K562 (cell line): ENCODE data around the gene RPUSD1. TPM values are rescaled to one million over a fixed set of nuclear protein-coding genes. Genes with fewer than 3 reads are reported as not detected.

Source experiments
- CBX1 ChIP-seq: sonication (generic); IDR thresholded peaks from 2 replicates; pipeline ENCODE4 v1.6.1; 2016; ENCODE audit warnings: antibody characterized with exemption, low read depth, mild to moderate bottlenecking
- CREBBP ChIP-seq: IDR thresholded peaks from one replicate; pipeline ENCODE4 v1.6.1; 2012; ENCODE audit warnings: low read depth, mild to moderate bottlenecking, control low read depth, inconsistent platforms, low read length
- CREM ChIP-seq: IDR thresholded peaks from 2 replicates; pipeline ENCODE4 v1.6.1; 2014; ENCODE audit warnings: antibody characterized with exemption, low read depth
- MTA3 ChIP-seq: fragments of 450-650 bp; formaldehyde crosslinking; IDR thresholded peaks from 2 replicates; pipeline ENCODE4 v1.6.1; 2017; ENCODE audit warnings: mild to moderate bottlenecking, borderline replicate concordance
- NFE2L1 ChIP-seq: fragments of 450-650 bp; IDR thresholded peaks from 2 replicates; pipeline ENCODE4 v1.6.1; 2016; ENCODE audit warnings: missing genetic modification characterization, low read depth, mild to moderate bottlenecking, missing compliant biosample characterization, moderate library complexity, borderline replicate concordance
- NFXL1 ChIP-seq: fragments of 450-650 bp; formaldehyde crosslinking; IDR thresholded peaks from 2 replicates; pipeline ENCODE4 v1.4.0; 2021; ENCODE audit warnings: mild to moderate bottlenecking
- SMARCC2 ChIP-seq: fragments of 450-650 bp; IDR thresholded peaks from 2 replicates; pipeline ENCODE4 v1.6.1; 2017; ENCODE audit warnings: antibody characterized with exemption, moderate library complexity, mild to moderate bottlenecking, low read depth
- THRA ChIP-seq: fragments of 450-650 bp; IDR thresholded peaks from 2 replicates; pipeline ENCODE4 v1.6.1; 2017; ENCODE audit warnings: mild to moderate bottlenecking, moderate library complexity
- USF2 ChIP-seq: sonication (generic); formaldehyde crosslinking; IDR thresholded peaks from 2 replicates; pipeline ENCODE4 v1.5.0; 2020; ENCODE audit warnings: missing genetic modification reagents
- ZBTB8A ChIP-seq: fragments of 450-650 bp; IDR thresholded peaks from 2 replicates; pipeline ENCODE4 v1.6.1; 2018; ENCODE audit warnings: mild to moderate bottlenecking, moderate library complexity; ENCODE audit not compliant: partially characterized antibody
- ZNF431 ChIP-seq: sonication (generic); formaldehyde crosslinking; IDR thresholded peaks from 2 replicates; pipeline ENCODE4 v1.8.0; 2022; ENCODE audit warnings: mild to moderate bottlenecking, missing genetic modification reagents
- ZNF830 ChIP-seq: fragments of 250-450 bp; sonication (Bioruptor Pico); IDR thresholded peaks from 2 replicates; pipeline ENCODE4 v1.5.0; 2021; ENCODE audit warnings: mild to moderate bottlenecking
- polyA plus RNA-seq, 8 experiments: library from polyadenylated mRNA; depleted of rRNA in 4 of 8; stranded (reverse) in 5 of 8; unstranded in 3 of 8; fragments of >200 nt; fragmentation: Nextera tagmentation in 2 of 8; fragmentation: Illumina TruSeq in 1 of 8; extraction: Ambion mirVana in 2 of 8; extraction: Trizol in 1 of 8; gene quantifications; 2 replicates each; pipeline versions ENCODE4 v1.2.1 to v1.2.3, GENCODE V29; 2011 to 2014; ENCODE audit warnings: inconsistent platforms in 1 of 8, missing spikeins in 1 of 8
- total RNA-seq, 7 experiments: library from RNA; depleted of rRNA in 6 of 7; stranded (reverse); fragments of >200 nt in 6 of 7; fragmentation: Illumina TruSeq in 2 of 7; extraction: Trizol in 2 of 7; gene quantifications; 2 replicates each; pipeline versions ENCODE4 v1.2.1 to v1.2.3, GENCODE V29; 2011 to 2021; ENCODE audit warnings: low replicate concordance in 1 of 7
- TF ChIP-seq, protein P1 (sequence below): sonication (generic); IDR thresholded peaks from 2 replicates; pipeline ENCODE4 v1.6.1; 2016
- TF ChIP-seq, protein P2 (sequence below): fragments of 250-450 bp; sonication (Bioruptor Pico); IDR thresholded peaks from 2 replicates; pipeline ENCODE4 v1.9.0; 2021; ENCODE audit warnings: mild to moderate bottlenecking, inconsistent platforms
- TF ChIP-seq, protein P3 (sequence below): fragments of 200-800 bp; sonication (Bioruptor generic); IDR thresholded peaks from 2 replicates; pipeline ENCODE4 v1.6.1; 2017; ENCODE audit warnings: missing genetic modification characterization, missing compliant biosample characterization
- TF ChIP-seq, protein P4 (sequence below), 2 experiments: fragments of 250-450 bp in 1 of 2; fragments of 450-650 bp in 1 of 2; sonication (Bioruptor Pico) in 1 of 2; IDR thresholded peaks; 2 replicates each; pipeline versions ENCODE4 v1.6.1 to v1.8.0; 2016 to 2021; ENCODE audit warnings: mild to moderate bottlenecking in 2 of 2, moderate library complexity in 2 of 2, missing compliant biosample characterization in 1 of 2, missing genetic modification characterization in 1 of 2
- TF ChIP-seq, protein P5 (sequence below): IDR thresholded peaks from 2 replicates; pipeline ENCODE4 v1.6.1; 2014; ENCODE audit warnings: antibody characterized with exemption

The RPUSD1 gene
- total and polyA plus RNA-seq, 9 of the 15 experiments (the other 6 are each of a cell fraction or from before 2014, with no cell fraction given), result 0.45 to 56.6 (median 12.0) TPM

DNA sequence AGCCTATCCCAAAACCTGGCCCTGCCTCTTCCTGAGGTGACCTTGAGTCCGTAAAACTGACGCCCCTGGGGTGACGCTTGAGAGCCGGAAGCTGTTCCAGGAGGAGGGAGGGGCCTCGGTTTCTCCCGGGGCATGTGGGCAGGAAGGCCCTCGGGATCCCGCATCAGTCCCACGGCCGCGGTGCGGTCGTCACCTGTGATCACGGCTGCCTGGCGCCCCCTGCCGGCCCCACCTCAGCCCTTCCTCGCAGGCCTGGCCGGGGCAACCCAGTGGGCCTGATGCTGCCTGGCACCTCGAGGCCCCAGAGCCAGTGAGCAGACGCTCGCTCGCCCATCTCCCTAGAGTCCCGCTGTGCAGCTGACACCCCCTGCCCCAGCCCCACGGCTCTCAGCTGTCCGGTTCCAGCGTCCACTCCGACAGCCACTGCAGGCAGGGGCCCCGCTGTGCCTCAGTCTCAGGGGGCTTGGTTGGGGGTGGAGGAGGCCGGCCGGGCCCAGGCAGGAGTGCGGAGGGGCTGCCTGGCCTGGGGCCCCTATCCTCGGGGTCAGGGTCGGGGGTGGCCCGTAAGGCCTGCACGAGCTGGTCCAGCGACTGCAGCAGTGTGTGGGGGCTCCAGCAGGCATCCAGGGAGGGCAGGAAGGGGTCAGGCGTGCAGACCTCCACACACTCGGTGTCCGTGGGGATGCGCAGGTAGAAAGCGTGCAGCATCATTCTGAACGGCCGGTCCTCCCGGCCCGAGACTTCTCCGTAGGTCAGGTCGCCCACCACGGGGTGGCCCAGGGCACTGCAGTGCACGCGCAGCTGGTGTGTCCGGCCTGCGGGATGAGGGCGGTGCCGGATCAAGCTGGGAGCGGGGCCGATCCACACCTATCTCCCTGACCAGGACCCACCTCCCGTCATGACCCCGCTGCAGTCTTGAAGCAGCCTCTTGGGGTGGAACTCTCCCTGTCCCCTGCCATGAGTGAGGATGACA is 2.3 kb downstream of the RPUSD1 start (continued):
- no peak for TF ChIP-seq USF2 (CRISPR knock-in tag)
- TF ChIP-seq NFXL1 (CRISPR knock-in tag), result no peak
- TF ChIP-seq ZNF830, result no peak
- 0 out of 2 replicates have a peak, but pooled peaks have one; percentile 36 for TF ChIP-seq CREM
- no peak for TF ChIP-seq THRA
- TF ChIP-seq CBX1, result no peak
- TF ChIP-seq, protein P1, sequence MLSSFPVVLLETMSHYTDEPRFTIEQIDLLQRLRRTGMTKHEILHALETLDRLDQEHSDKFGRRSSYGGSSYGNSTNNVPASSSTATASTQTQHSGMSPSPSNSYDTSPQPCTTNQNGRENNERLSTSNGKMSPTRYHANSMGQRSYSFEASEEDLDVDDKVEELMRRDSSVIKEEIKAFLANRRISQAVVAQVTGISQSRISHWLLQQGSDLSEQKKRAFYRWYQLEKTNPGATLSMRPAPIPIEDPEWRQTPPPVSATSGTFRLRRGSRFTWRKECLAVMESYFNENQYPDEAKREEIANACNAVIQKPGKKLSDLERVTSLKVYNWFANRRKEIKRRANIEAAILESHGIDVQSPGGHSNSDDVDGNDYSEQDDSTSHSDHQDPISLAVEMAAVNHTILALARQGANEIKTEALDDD, result no peak
- TF ChIP-seq, protein P2, sequence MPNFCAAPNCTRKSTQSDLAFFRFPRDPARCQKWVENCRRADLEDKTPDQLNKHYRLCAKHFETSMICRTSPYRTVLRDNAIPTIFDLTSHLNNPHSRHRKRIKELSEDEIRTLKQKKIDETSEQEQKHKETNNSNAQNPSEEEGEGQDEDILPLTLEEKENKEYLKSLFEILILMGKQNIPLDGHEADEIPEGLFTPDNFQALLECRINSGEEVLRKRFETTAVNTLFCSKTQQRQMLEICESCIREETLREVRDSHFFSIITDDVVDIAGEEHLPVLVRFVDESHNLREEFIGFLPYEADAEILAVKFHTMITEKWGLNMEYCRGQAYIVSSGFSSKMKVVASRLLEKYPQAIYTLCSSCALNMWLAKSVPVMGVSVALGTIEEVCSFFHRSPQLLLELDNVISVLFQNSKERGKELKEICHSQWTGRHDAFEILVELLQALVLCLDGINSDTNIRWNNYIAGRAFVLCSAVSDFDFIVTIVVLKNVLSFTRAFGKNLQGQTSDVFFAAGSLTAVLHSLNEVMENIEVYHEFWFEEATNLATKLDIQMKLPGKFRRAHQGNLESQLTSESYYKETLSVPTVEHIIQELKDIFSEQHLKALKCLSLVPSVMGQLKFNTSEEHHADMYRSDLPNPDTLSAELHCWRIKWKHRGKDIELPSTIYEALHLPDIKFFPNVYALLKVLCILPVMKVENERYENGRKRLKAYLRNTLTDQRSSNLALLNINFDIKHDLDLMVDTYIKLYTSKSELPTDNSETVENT, result no peak
- no peak for TF ChIP-seq MTA3
- TF ChIP-seq, protein P3, sequence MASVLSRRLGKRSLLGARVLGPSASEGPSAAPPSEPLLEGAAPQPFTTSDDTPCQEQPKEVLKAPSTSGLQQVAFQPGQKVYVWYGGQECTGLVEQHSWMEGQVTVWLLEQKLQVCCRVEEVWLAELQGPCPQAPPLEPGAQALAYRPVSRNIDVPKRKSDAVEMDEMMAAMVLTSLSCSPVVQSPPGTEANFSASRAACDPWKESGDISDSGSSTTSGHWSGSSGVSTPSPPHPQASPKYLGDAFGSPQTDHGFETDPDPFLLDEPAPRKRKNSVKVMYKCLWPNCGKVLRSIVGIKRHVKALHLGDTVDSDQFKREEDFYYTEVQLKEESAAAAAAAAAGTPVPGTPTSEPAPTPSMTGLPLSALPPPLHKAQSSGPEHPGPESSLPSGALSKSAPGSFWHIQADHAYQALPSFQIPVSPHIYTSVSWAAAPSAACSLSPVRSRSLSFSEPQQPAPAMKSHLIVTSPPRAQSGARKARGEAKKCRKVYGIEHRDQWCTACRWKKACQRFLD (CRISPR knock-in tag), result no peak
- TF ChIP-seq, protein P4, sequence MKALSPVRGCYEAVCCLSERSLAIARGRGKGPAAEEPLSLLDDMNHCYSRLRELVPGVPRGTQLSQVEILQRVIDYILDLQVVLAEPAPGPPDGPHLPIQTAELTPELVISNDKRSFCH (CRISPR knock-in tag; IDR thresholded peaks at IDR 0.05), result no peak
- TF ChIP-seq, protein P4 (tag; IDR thresholded peaks at IDR 0.05), result no peak
- no peak for TF ChIP-seq CREBBP
- TF ChIP-seq ZNF431 (CRISPR knock-in tag), result no peak
- TF ChIP-seq SMARCC2, result no peak
- no peak for TF ChIP-seq ZBTB8A
- TF ChIP-seq, protein P5, sequence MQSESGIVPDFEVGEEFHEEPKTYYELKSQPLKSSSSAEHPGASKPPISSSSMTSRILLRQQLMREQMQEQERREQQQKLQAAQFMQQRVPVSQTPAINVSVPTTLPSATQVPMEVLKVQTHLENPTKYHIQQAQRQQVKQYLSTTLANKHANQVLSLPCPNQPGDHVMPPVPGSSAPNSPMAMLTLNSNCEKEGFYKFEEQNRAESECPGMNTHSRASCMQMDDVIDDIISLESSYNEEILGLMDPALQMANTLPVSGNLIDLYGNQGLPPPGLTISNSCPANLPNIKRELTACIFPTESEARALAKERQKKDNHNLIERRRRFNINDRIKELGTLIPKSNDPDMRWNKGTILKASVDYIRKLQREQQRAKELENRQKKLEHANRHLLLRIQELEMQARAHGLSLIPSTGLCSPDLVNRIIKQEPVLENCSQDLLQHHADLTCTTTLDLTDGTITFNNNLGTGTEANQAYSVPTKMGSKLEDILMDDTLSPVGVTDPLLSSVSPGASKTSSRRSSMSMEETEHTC, result no peak
- TF ChIP-seq NFE2L1 (tag), result no peak
